Spleen (tissue), 11 donors: ENCODE data around the gene CYBRD1. TPM values are rescaled to one million over a fixed set of nuclear protein-coding genes. Genes with fewer than 3 reads are reported as not detected.
"Not testable (repeated sequence)": the region's sequence is repeated elsewhere in the genome, so short reads cannot be mapped to it uniquely, and the experiment has no call there.

ENCODE experiments used
- DNase-seq: peaks from one replicate; pipeline ENCODE4 v3.0.0-alpha.2; 2020
- H3K27ac ChIP-seq, 8 donors: fragments of 200-600 bp; sonication (generic) in 7 of 8; 1 replicate in 4 of 8; 2 replicates in 4 of 8; pipeline versions ENCODE4 v1.5.0 to v1.8.0; 2016 to 2021; ENCODE audit warnings: inconsistent platforms in 4 of 8, mild to moderate bottlenecking in 4 of 8, moderate library complexity in 1 of 8
- H3K27me3 ChIP-seq, 7 donors: fragments of 200-600 bp; sonication (generic) in 6 of 7; replicated peaks in 1 of 7; 1 replicate in 4 of 7; 2 replicates in 3 of 7; pipeline versions ENCODE4 v1.5.0 to v1.8.0; 2016 to 2021; ENCODE audit warnings: inconsistent platforms in 3 of 7, mild to moderate bottlenecking in 1 of 7
- H3K36me3 ChIP-seq, 6 donors: fragments of 200-600 bp; sonication (generic) in 5 of 6; 1 replicate in 4 of 6; 2 replicates in 2 of 6; pipeline versions ENCODE4 v1.5.0 to v1.8.0; 2016 to 2021; ENCODE audit warnings: inconsistent platforms in 2 of 6
- H3K4me1 ChIP-seq, 6 donors: fragments of 200-600 bp; sonication (generic) in 5 of 6; 1 replicate in 3 of 6; 2 replicates in 3 of 6; pipeline versions ENCODE4 v1.5.0 to v1.8.0; 2016 to 2021; ENCODE audit warnings: inconsistent platforms in 3 of 6
- H3K4me3 ChIP-seq, 8 donors: fragments of 200-600 bp; sonication (generic) in 7 of 8; 1 replicate in 4 of 8; 2 replicates in 4 of 8; pipeline versions ENCODE4 v1.5.0 to v1.8.0; 2016 to 2021; ENCODE audit warnings: inconsistent platforms in 4 of 8, mild to moderate bottlenecking in 4 of 8, moderate library complexity in 2 of 8
- H3K9me3 ChIP-seq, 8 donors: fragments of 200-600 bp; sonication (generic) in 7 of 8; 1 replicate in 4 of 8; 2 replicates in 4 of 8; pipeline versions ENCODE4 v1.5.0 to v1.8.0; 2016 to 2021; ENCODE audit warnings: inconsistent platforms in 4 of 8
- CTCF ChIP-seq, 11 experiments: fragments of 200-600 bp in 7 of 11; fragments of 450-650 bp in 4 of 11; sonication (generic) in 4 of 11; IDR thresholded peaks in 8 of 11; conservative IDR thresholded peaks in 3 of 11; 1 replicate in 7 of 11; 2 replicates in 4 of 11; pipeline versions ENCODE4 v1.4.0 to v1.8.0; 2016 to 2021; ENCODE audit warnings: antibody characterized with exemption in 11 of 11, inconsistent platforms in 4 of 11, mild to moderate bottlenecking in 1 of 11
- POLR2A ChIP-seq, 3 donors: fragments of 450-650 bp; IDR thresholded peaks; one replicate each; pipeline ENCODE4 v1.5.1; 2017; ENCODE audit warnings: antibody characterized with exemption in 3 of 3, mild to moderate bottlenecking in 1 of 3
- POLR2AphosphoS5 ChIP-seq, 3 donors: sonication (generic); formaldehyde crosslinking; IDR thresholded peaks; one replicate each; pipeline ENCODE4 v1.5.1; 2017; ENCODE audit warnings: antibody characterized with exemption in 3 of 3
- WGBS, 5 donors: extraction: QIAGEN DNeasy Blood & Tissue Kit in 3 of 5; methylation state at CpG; one replicate each; pipeline versions ENCODE4 v1.1.5 to v1.1.7; 2013 to 2018; 5-methylcytosine and 5-hydroxymethylcytosine counted together
- intact Hi-C: fragments of 100-400 bp; cut with DNase I; formaldehyde crosslinking; loops from one replicate; pipeline ENCODE4 v1.15.0; 2023; ENCODE audit warnings: low total_unique reads
- polyA plus RNA-seq, 3 donors: library from polyadenylated mRNA; stranded (reverse); fragments of 200-250 nt; gene quantifications; one replicate each; pipeline ENCODE4 v1.2.1, GENCODE V29; 2013
- total RNA-seq, 7 donors: library from RNA; depleted of rRNA in 3 of 7; stranded (reverse); fragments of >200 nt in 3 of 7; fragmentation: NEBNext Ultra II Directional in 4 of 7; extraction: Animal tissue kit (Norgen Biotek cat#: 25700) in 4 of 7; gene quantifications; one replicate each; pipeline versions ENCODE4 v1.1.0 to v1.2.1, GENCODE V29; 2016 to 2021
- donor health status: healthy with polysubstance abuse.
- donor health status: DM: no; HTN: no; CAD: no; lungs with moderate emphysema.
- donor health status: DM: no; HTN: no; CAD: no.
- donor health status: Bipolar disorder and iron deficiency.
- donor health status: healthy.
- donor health status: DM: no; HTN: no; CAD: no.
- donor health status: DM: yes; HTN: yes; CAD: no.

CYBRD1 gene
- total and polyA plus RNA-seq, 10 donors: 8.2 to 61.7 (median 41.9) TPM

DNA sequence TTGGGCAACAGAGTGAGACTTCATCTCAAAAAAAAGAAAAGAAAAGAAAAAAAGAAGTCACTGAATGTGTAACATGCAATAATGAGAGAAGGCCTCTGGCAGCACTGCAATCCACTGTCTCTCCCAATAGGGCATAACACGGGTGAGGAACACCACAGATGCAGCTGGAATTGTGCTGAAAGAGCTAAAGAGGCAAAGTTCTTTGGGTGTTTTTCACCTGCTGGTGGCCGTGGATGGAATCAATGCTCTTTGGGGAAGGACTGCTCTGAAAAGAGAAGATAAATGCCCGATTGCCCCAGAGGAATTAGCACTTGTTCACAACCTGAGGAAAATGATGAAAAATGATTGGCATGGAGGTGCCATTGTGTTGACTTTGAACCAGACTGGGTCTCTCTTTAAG lies 31.0 kb upstream of the CYBRD1 start:
- Histone ChIP-seq H3K4me1 (no peaks in the 10 kb centered on the region), H3K36me3 (peaks cover 0 to 5% (median 0%) of the 10 kb centered on the region in 6 donors), H3K27ac (no peak overlapping the region), H3K9me3 (peaks cover 0 to 16% (median 7%) of the 10 kb centered on the region in 8 donors), H3K27me3 (no peaks in the 10 kb centered on the region), H3K4me3 (no peak overlapping the region)
- no peak for DNase-seq
- WGBS, 5 donors: 86 to 96% (median 94%) methylated on average over 3 of the region's 3 CpGs
- TF ChIP-seq POLR2AphosphoS5 (IDR thresholded peaks at IDR 0.05) (no peak), CTCF (IDR thresholded peaks at IDR 0.05 in 8 of 11, conservative IDR thresholded peaks at IDR 0.05 in 3 of 11) (no peak), POLR2A (IDR thresholded peaks at IDR 0.05) (no peak)
- intact Hi-C loops: no loop called here

- 86 to 96% (median 91%) methylated on average over 6 of the region's 6 CpGs for WGBS, 5 donors
- TF ChIP-seq CTCF (IDR thresholded peaks at IDR 0.05 in 8 of 11, conservative IDR thresholded peaks at IDR 0.05 in 3 of 11): no peak
- no peak for TF ChIP-seq POLR2AphosphoS5 (IDR thresholded peaks at IDR 0.05)
- no peak for TF ChIP-seq POLR2A (IDR thresholded peaks at IDR 0.05)
- H3K27me3 ChIP-seq: no peaks in the 10 kb centered on the region
- H3K4me1 ChIP-seq: no peaks in the 10 kb centered on the region
- no peak for DNase-seq
- intact Hi-C loops: no loop called here
- H3K27ac ChIP-seq: no peak overlapping the region
- peaks cover 0 to 16% (median 9%) of the 10 kb centered on the region in 8 donors for H3K9me3 ChIP-seq
- peaks cover 0 to under 1% (median 0%) of the 10 kb centered on the region in 6 donors for H3K36me3 ChIP-seq
- no peak overlapping the region for H3K4me3 ChIP-seq
Observed at GRCh38 chr2:171492664-171493063, 29.6 kb upstream of the CYBRD1 start.

DNA sequence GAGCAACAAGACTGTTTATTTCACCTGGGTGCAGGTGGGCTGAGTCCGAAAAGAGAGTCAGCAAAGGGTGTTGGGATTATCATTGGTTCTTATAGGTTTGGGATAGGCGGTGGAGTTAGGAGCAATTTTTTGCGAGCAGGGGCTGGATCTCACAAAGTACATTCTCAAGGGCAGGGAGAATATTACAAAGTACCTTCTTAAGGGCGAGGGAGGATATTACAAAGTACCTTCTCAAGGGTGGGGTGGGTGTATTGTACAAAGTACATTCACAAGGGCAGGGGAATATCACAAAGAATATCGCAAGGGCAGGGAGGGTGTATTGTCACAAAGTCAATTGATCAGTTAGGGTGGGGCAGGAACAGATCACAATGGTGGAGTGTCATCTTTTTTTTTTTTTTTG lies 24.6 kb upstream of the CYBRD1 start:
- intact Hi-C loops, H3K9me3 ChIP-seq, H3K4me3 ChIP-seq, H3K27ac ChIP-seq, DNase-seq, H3K36me3 ChIP-seq, H3K4me1 ChIP-seq, H3K27me3 ChIP-seq: not testable (repeated sequence)
- WGBS, 5 donors: 85 to 98% (median 94%) methylated on average over 5 of the region's 5 CpGs

DNA sequence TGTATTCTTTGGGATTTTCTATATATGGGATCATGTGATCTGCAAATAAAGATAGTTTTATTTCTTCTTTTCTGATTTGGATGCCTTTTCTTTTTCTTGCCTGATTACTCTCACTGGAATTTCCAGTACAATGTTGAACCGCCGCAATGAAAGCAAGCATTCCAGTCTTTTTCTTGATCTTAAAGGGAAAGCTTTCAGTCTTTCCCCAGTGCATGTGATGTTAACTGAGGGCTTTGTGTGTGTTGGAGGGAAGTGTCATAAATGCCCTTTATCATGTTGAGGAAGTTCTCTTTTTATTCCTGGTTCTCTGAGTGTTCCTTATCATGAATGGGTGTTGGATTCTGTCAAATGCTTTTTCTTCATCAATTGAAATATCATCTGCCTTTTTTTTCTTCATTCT lies 16.9 kb upstream of the CYBRD1 start:
- 30 to 47% (median 38%) methylated on average over 2 of the region's 2 CpGs for WGBS, 5 donors
- Histone ChIP-seq H3K27me3 (no peaks in the 10 kb centered on the region), H3K4me3 (no peak overlapping the region), H3K4me1 (no peaks in the 10 kb centered on the region), H3K27ac (no peak overlapping the region), H3K36me3 (no peaks in the 10 kb centered on the region), H3K9me3 (no peaks in the 10 kb centered on the region)
- no peak for DNase-seq
- TF ChIP-seq CTCF (IDR thresholded peaks at IDR 0.05 in 8 of 11, conservative IDR thresholded peaks at IDR 0.05 in 3 of 11): no peak
- TF ChIP-seq POLR2A (IDR thresholded peaks at IDR 0.05): no peak
- no peak for TF ChIP-seq POLR2AphosphoS5 (IDR thresholded peaks at IDR 0.05)
- intact Hi-C loops: no loop called here
